HCT116 (cell line): ENCODE measurements around the gene ARPP21.

ENCODE experiments used
- CEBPB ChIP-seq: IDR thresholded peaks from 2 replicates; pipeline ENCODE4 v1.6.1; 2012; ENCODE audit warnings: low read depth
- EZH2 ChIP-seq: fragments of 200-600 bp; sonication (generic); IDR thresholded peaks from 2 replicates; pipeline ENCODE4 v1.6.1; 2017; ENCODE audit warnings: antibody characterized with exemption, mixed run types
- EZH2phosphoT487 ChIP-seq: fragments of 200-600 bp; IDR thresholded peaks from 2 replicates; pipeline ENCODE4 v1.6.1; 2018; ENCODE audit warnings: antibody characterized with exemption, borderline replicate concordance
- FOSL1 ChIP-seq: IDR thresholded peaks from 2 replicates; pipeline ENCODE4 v1.6.1; 2012; ENCODE audit warnings: low read depth
- JUND ChIP-seq: IDR thresholded peaks from 2 replicates; pipeline ENCODE4 v1.6.1; 2012
- POLR2A ChIP-seq: IDR thresholded peaks from 2 replicates; pipeline ENCODE4 v1.7.0; 2011; ENCODE audit warnings: borderline replicate concordance; ENCODE audit not compliant: insufficient read depth, insufficient read length; ENCODE audit errors: extremely low read depth
- RAD21 ChIP-seq: IDR thresholded peaks from 2 replicates; pipeline ENCODE4 v1.6.1; 2012; ENCODE audit warnings: low read depth, mild to moderate bottlenecking
- SP1 ChIP-seq: IDR thresholded peaks from 2 replicates; pipeline ENCODE4 v1.6.1; 2012; ENCODE audit warnings: low read depth
- SRF ChIP-seq: IDR thresholded peaks from 2 replicates; pipeline ENCODE4 v1.6.1; 2012; ENCODE audit warnings: low read depth
- YY1 ChIP-seq: IDR thresholded peaks from 2 replicates; pipeline ENCODE4 v1.6.1; 2011; ENCODE audit warnings: low read length, low read depth, moderate library complexity, mild to moderate bottlenecking; ENCODE audit not compliant: insufficient replicate concordance; ENCODE audit errors: extremely low read depth
- ZNF274 ChIP-seq: fragments of 200-500 bp; sonication (Bioruptor generic); IDR thresholded peaks from 2 replicates; pipeline ENCODE4 v1.6.1; 2014; ENCODE audit warnings: mild to moderate bottlenecking, low read depth, low read length, inconsistent platforms
- TF ChIP-seq, protein P1 (sequence below): IDR thresholded peaks from 2 replicates; pipeline ENCODE4 v1.6.1; 2011; ENCODE audit warnings: mild to moderate bottlenecking, low read length, moderate library complexity; ENCODE audit not compliant: insufficient replicate concordance; ENCODE audit errors: extremely low read depth
- TF ChIP-seq, protein P2 (sequence below), 3 experiments: fragments of 200-600 bp in 1 of 3; sonication (generic) in 1 of 3; IDR thresholded peaks in 2 of 3; conservative IDR thresholded peaks in 1 of 3; 2 replicates each; pipeline ENCODE4 v1.5.1; 2012 to 2017; ENCODE audit warnings: low read depth in 2 of 3, low read length in 2 of 3, antibody characterized with exemption in 1 of 3, borderline replicate concordance in 1 of 3, control low read depth in 1 of 3, mild to moderate bottlenecking in 1 of 3, mixed read lengths in 1 of 3, mixed run types in 1 of 3, moderate library complexity in 1 of 3; ENCODE audit not compliant: insufficient read depth in 1 of 3
- TF ChIP-seq, protein P3 (sequence below): IDR thresholded peaks from 2 replicates; pipeline ENCODE4 v1.6.1; 2012

DNA sequence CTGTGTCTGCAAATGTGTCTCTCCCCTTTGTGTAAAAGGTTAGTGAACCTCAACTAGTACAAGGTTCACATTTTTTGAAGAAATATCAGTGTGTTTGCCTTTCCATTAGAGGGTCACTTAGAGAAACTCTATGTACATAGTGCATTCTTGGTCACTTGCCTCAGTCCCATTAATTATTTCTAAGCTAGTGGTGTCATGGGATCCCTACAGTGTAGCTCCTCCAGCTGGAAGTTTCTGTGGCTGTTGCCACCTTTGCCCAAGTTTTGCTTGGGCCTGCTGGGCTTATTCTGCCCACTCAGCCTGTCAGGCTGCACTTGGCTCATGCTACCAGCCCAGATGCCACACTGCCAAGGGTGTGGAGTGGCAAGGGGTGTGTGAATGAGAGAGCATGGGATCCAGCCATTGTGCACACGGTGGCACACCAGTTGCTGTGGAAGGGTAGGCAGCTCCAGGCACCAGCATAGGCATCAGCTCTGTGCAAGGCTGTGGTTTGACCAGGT is 161.7 kb downstream of the ARPP21 start:
- TF ChIP-seq, protein P1, sequence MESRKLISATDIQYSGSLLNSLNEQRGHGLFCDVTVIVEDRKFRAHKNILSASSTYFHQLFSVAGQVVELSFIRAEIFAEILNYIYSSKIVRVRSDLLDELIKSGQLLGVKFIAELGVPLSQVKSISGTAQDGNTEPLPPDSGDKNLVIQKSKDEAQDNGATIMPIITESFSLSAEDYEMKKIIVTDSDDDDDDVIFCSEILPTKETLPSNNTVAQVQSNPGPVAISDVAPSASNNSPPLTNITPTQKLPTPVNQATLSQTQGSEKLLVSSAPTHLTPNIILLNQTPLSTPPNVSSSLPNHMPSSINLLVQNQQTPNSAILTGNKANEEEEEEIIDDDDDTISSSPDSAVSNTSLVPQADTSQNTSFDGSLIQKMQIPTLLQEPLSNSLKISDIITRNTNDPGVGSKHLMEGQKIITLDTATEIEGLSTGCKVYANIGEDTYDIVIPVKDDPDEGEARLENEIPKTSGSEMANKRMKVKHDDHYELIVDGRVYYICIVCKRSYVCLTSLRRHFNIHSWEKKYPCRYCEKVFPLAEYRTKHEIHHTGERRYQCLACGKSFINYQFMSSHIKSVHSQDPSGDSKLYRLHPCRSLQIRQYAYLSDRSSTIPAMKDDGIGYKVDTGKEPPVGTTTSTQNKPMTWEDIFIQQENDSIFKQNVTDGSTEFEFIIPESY: no peak
- TF ChIP-seq EZH2 (no peak), JUND (no peak), ZNF274 (no peak), YY1 (no peak), POLR2A (no peak), RAD21 (no peak), CEBPB (no peak), SRF (no peak), EZH2phosphoT487 (no peak), FOSL1 (no peak), SP1 (no peak)
- TF ChIP-seq, protein P2, sequence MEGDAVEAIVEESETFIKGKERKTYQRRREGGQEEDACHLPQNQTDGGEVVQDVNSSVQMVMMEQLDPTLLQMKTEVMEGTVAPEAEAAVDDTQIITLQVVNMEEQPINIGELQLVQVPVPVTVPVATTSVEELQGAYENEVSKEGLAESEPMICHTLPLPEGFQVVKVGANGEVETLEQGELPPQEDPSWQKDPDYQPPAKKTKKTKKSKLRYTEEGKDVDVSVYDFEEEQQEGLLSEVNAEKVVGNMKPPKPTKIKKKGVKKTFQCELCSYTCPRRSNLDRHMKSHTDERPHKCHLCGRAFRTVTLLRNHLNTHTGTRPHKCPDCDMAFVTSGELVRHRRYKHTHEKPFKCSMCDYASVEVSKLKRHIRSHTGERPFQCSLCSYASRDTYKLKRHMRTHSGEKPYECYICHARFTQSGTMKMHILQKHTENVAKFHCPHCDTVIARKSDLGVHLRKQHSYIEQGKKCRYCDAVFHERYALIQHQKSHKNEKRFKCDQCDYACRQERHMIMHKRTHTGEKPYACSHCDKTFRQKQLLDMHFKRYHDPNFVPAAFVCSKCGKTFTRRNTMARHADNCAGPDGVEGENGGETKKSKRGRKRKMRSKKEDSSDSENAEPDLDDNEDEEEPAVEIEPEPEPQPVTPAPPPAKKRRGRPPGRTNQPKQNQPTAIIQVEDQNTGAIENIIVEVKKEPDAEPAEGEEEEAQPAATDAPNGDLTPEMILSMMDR (IDR thresholded peaks at IDR 0.05 in 2 of 3, conservative IDR thresholded peaks at IDR 0.05 in 1 of 3; ENCODE audit: borderline replicate concordance in 1 of 3, insufficient read depth in 1 of 3, low read depth in 2 of 3, low read length in 2 of 3): no peak
- TF ChIP-seq, protein P3, sequence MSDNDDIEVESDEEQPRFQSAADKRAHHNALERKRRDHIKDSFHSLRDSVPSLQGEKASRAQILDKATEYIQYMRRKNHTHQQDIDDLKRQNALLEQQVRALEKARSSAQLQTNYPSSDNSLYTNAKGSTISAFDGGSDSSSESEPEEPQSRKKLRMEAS: no peak
